Lower lobe of right lung (tissue), 2 donors: ENCODE measurements around the gene ADGRG4. TPM values are rescaled to one million over a fixed set of nuclear protein-coding genes. Genes with fewer than 3 reads are reported as not detected.
"Not testable (repeated sequence)": the region's sequence is repeated elsewhere in the genome, so short reads cannot be mapped to it uniquely, and the experiment has no call there.

Experiments used
- ATAC-seq, 2 donors: fragments of 200-7000 bp; cut with Tn5 transposase; one replicate each; pipeline ENCODE4 v1.9.1; 2020 to 2022; ENCODE audit warnings: mild to moderate bottlenecking in 2 of 2, moderate library complexity in 2 of 2
- DNase-seq: peaks from one replicate; pipeline ENCODE4 v3.0.0-alpha.2; 2020
- H3K27ac ChIP-seq: fragments of 200-600 bp; one replicate; pipeline ENCODE4 v1.8.0; 2022
- H3K27me3 ChIP-seq: fragments of 200-600 bp; one replicate; pipeline ENCODE4 v1.8.0; 2022; ENCODE audit warnings: low read depth
- H3K36me3 ChIP-seq: fragments of 200-600 bp; one replicate; pipeline ENCODE4 v1.8.0; 2022; ENCODE audit warnings: mild to moderate bottlenecking
- H3K4me1 ChIP-seq: fragments of 200-600 bp; one replicate; pipeline ENCODE4 v1.8.0; 2022
- H3K4me3 ChIP-seq: fragments of 200-600 bp; one replicate; pipeline ENCODE4 v1.8.0; 2022; ENCODE audit warnings: mild to moderate bottlenecking
- H3K9me3 ChIP-seq: fragments of 200-600 bp; one replicate; pipeline ENCODE4 v1.8.0; 2022
- CTCF ChIP-seq: fragments of 200-600 bp; IDR thresholded peaks from one replicate; pipeline ENCODE4 v1.8.0; 2022; ENCODE audit warnings: antibody characterized with exemption, mild to moderate bottlenecking
- intact Hi-C: fragments of 100-400 bp; cut with DNase I; formaldehyde crosslinking; loops from one replicate; pipeline ENCODE4 v1.11.0; 2022
- total RNA-seq: library from RNA; stranded (reverse); fragmentation: NEBNext Ultra II Directional; extraction: Animal tissue kit (Norgen Biotek cat#: 25700); gene quantifications from one replicate; pipeline ENCODE4 v1.2.1, GENCODE V29; 2021
- donor health status: DM: no; HTN: yes; CAD: no; lungs with severe emphysema.

Gene ADGRG4
- total RNA-seq, 1 donor from 2014 or later, result 0.27 TPM

DNA sequence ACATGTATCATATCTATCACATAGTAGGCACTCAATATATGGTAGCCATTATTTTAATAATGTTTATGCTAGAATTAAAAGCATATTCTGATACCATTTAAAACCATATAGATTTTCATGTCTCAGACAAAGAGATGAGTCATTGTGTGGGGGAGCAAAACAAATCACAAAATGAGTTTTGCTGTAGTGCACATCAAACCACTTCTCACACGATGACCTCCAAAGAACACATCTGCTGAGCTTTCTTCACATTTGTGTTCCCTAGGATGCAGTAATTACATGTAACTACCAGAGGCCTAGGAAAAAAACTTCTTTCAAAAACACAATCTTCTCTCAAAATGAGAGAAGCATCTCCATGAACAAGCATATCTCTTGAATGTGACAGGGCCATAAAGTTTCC lies 130.9 kb downstream of the ADGRG4 start:
- no peak overlapping the region for H3K4me3 ChIP-seq
- intact Hi-C loops, result no loop called here
- no peaks in the 10 kb centered on the region for H3K4me1 ChIP-seq
- H3K36me3 ChIP-seq, result no peaks in the 10 kb centered on the region
- no peak for DNase-seq
- no peak for TF ChIP-seq CTCF
- no peaks in the 10 kb centered on the region for H3K9me3 ChIP-seq
- H3K27ac ChIP-seq, result no peak overlapping the region
- no peaks in the 10 kb centered on the region for H3K27me3 ChIP-seq
- ATAC-seq, result no peak

DNA sequence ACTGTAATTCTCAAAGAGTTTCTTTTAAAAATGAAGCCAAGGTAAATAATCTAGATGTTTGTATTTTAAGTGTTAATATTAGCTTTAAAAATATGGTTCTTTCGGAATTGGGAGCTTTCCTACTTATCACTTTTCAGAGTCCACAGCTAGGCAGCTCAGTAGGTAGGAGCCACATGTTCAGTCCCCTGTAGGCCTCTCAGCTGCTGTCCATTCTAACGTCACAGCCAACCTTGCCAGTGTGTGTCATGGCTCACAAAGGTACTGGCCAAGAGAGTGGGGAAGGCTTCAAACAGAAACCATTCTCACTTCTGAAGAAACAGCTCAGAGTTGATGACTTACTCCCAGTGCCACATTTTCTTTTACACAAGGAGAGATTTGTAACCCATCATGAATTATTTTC lies 137.0 kb downstream of the ADGRG4 start:
- no peak overlapping the region for H3K4me3 ChIP-seq
- no peak for TF ChIP-seq CTCF
- no peaks in the 10 kb centered on the region for H3K36me3 ChIP-seq
- DNase-seq, result no peak
- H3K27ac ChIP-seq, result no peak overlapping the region
- ATAC-seq, result no peak
- H3K4me1 ChIP-seq, result no peaks in the 10 kb centered on the region
- no peaks in the 10 kb centered on the region for H3K9me3 ChIP-seq
- H3K27me3 ChIP-seq, result no peaks in the 10 kb centered on the region
- intact Hi-C loops, result no loop called here

DNA sequence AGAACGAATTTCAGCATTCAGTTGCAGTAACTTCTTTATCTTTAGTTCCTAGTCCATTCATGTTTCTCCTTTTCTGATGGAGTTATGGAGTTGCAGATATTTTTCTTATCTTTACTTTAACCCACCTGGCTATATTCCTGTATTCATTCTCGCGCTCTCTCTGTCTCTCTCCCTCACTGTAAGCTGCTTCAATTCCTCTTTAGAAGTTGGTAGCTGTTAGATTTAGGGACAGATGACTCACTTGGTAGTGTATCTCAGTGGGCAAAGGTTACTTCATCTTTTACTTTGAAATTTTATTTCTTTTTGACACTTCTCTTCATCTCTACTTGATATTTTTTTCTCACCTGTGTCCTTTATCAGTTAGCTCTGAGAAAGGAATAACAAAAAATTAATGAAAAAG lies 137.4 kb downstream of the ADGRG4 start:
- TF ChIP-seq CTCF, result no peak
- H3K4me1 ChIP-seq, result no peaks in the 10 kb centered on the region
- H3K27me3 ChIP-seq, result no peaks in the 10 kb centered on the region
- H3K4me3 ChIP-seq, result no peak overlapping the region
- H3K27ac ChIP-seq, result no peak overlapping the region
- DNase-seq (no peak), ATAC-seq (no peak)
- no peaks in the 10 kb centered on the region for H3K36me3 ChIP-seq
- H3K9me3 ChIP-seq, result no peaks in the 10 kb centered on the region
- intact Hi-C loops, result no loop called here

DNA sequence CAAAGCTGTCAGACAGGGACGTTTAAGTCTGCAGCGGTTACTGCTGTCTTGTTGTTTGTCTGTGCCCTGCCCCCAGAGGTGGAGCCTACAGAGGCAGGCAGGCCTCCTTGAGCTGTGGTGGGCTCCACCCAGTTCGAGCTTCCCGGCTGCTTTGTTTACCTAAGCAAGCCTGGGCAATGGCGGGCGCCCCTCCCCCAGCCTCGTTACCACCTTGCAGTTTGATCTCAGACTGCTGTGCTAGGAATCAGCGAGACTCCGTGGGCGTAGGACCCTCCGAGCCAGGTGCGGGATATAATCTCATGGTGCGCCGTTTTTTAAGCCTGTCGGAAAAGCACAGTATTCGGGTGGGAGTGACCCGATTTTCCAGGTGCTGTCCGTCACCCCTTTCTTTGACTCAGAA lies 144.9 kb downstream of the ADGRG4 start:
- H3K4me1 ChIP-seq, H3K36me3 ChIP-seq, ATAC-seq, DNase-seq, H3K27me3 ChIP-seq, intact Hi-C loops, H3K27ac ChIP-seq, H3K4me3 ChIP-seq, H3K9me3 ChIP-seq: not testable (repeated sequence)

GRCh38 chrX:136446208-136446607 lies 145.4 kb downstream of the ADGRG4 start:
- no peaks in the 10 kb centered on the region for H3K9me3 ChIP-seq
- TF ChIP-seq CTCF, result no peak
- intact Hi-C loops, result no loop called here

DNA sequence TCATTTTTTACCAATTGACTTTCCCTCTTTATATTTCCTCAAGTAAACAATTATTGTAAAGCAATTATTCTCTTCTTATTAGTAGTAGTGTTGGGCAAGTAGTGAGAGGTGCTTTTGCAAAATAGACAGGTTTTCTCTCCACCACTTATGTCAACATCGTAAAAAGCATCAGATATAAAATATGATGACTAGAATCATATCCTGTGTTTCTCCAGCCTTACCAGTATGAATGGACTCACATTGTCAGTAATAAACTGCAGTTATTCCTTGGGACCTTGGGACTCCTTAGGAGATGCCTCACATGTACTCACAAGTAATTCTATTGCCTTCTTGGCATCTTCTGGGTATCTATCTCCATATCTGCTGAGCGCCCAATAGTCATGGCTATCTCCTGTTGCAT lies 146.5 kb downstream of the ADGRG4 start:
- intact Hi-C loops, result no loop called here
- ATAC-seq (no peak), DNase-seq (no peak)
- H3K27ac ChIP-seq, result no peak overlapping the region
- no peak for TF ChIP-seq CTCF
- H3K9me3 ChIP-seq, result no peaks in the 10 kb centered on the region
- no peak overlapping the region for H3K4me3 ChIP-seq
- H3K27me3 ChIP-seq, result no peaks in the 10 kb centered on the region
- H3K4me1 ChIP-seq, result no peaks in the 10 kb centered on the region
- no peaks in the 10 kb centered on the region for H3K36me3 ChIP-seq

More at GRCh38 chrX:136446208-136446607, 145.4 kb downstream of the ADGRG4 start:
- no peak for ATAC-seq
- Histone ChIP-seq H3K27me3 (no peaks in the 10 kb centered on the region), H3K4me1 (no peaks in the 10 kb centered on the region), H3K27ac (no peak overlapping the region), H3K4me3 (no peak overlapping the region), H3K36me3 (no peaks in the 10 kb centered on the region)
- DNase-seq, result no peak
